CD4-positive, alpha-beta T cell treated with Interleukin-6 at 100 ng/mL for 8 hours (primary cell): ENCODE data around the gene KLF13.

Experiments used
- DNase-seq: peaks from one replicate; pipeline ENCODE4 v3.0.0-alpha.2; 2020; ENCODE audit warnings: mixed read lengths, low spot score

The KLF13 gene

DNA sequence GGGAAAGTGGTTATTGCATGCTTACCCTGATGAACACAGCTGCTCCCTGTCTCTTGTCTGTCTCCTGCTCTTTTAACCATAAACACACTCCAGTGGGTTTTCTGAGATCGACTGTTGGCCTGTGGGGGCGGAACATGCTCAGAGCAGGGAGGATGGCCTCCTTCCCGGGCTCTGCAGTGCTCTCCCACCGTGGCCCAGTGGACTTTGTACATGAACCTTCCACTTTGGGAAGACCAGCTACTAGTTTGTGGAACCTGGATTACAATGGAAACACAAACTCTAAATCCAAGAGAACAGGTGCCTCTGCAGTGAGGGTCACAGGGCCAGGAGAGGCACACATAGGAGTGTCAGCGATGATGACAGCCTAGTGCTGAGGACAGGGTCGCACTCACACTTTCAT, 56.5 kb downstream of the KLF13 start:
- no peak for DNase-seq

GRCh38 chr15:31384568-31384967, 57.9 kb downstream of the KLF13 start:
- DNase-seq = no peak

DNA sequence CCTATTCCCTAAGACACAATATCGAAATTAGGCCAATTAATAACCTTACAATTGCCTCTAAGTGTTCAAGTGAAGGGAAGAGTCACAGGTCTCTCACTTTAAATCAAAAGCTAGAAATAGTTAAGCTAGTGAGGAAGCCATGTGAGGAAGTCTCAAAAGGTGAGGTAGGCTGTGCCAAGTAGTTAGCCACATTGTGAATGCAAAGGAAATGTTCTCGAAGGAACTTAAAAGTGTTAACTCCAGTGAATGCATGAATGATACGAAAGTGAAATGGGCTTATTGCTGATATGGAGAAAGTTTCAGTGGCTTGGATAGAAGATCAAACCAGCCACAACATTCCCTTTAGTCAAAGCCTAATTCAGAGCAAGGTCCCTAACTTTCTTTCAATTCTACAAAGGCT, 59.1 kb downstream of the KLF13 start:
- peak; percentile 29 for DNase-seq

- peak; percentile 43 for DNase-seq
Measured at GRCh38 chr15:31387092-31387478, 60.5 kb downstream of the KLF13 start.

GRCh38 chr15:31387479-31388118, 61.0 kb downstream of the KLF13 start:
- peak; percentile 72 for DNase-seq

- no peak for DNase-seq
Measured at GRCh38 chr15:31389576-31389975, 62.9 kb downstream of the KLF13 start.

- no peak for DNase-seq
Measured at GRCh38 chr15:31390029-31390428, 63.4 kb downstream of the KLF13 start.

GRCh38 chr15:31390777-31391486, 64.3 kb downstream of the KLF13 start:
- no peak for DNase-seq

GRCh38 chr15:31391687-31392671, 65.3 kb downstream of the KLF13 start:
- DNase-seq = peak; percentile 84

GRCh38 chr15:31392761-31393401, 66.2 kb downstream of the KLF13 start:
- DNase-seq = no peak

GRCh38 chr15:31393444-31394091, 66.9 kb downstream of the KLF13 start:
- DNase-seq = no peak

DNA sequence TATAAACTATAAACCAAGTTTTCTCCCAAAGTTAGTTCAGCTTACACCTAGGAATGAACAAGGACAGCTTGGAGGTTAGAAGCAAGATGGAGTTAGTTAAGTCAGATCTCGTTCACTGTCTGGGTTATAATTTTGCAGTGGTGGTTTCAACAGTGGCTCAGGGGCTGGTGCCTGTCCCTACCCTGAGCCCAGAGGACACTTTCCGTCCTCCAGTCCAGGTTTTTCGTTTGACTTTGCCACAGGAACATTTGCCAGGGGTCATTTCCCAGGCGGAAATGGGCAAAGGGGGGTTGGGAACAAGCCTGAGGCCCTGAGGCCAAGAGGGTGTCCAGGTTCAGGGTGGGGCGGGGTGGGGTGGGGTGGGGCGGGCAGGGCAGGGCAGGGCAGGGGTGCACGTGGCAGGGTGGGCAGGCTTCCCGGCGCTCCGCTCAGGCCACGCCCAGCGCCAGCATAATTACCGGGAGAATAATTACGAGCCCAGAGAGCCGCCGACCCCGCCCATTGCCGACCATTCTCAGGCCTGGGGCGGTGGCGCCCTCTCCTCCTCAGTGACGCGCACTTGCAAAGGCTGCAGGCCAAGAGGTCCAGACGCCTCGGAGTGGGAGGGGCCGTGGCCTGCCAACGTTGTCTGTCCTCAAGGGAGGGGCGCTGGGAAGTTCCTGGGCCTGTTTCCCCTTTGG, 70.4 kb downstream of the KLF13 start:
- DNase-seq = no peak

DNA sequence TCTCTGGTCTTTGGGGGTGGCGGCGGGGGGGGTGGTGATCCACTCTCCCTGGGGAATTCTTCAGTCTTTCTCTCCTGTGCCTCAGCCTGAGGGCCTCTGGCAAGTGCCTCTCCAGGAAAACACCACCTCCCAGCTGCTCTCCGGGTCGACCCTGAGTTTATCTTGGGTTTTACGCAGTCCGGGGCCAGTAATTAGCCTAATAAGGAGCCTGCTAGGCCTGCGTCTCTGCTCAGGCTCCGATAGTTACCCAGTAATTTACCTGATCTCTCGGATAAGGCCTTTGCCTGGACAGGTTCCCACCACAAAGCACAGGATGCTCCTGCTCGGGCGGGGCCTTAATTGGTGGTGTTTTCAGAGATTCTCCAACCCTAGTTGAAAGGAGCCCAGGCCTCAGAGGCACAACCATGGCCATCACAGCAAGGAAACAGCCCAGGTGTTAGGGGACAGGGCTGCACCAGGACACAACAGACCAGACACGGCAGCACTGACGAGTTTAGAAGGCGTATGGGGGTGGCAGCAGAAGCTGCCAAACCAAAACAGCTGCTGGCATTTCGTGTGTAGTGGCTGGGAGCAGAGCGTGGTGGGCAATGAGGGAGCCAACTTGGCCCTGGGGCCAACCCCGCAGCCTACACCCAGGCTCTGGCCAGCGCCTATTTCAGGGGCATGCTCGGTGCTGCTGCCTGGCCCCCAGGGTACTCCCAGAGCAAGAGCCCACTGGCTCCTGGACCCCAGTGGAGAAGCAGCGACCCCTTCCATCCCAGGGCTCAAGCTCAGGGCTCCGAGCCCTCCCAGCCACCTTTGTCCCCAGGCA, 71.4 kb downstream of the KLF13 start:
- no peak for DNase-seq

GRCh38 chr15:31398677-31399301, 72.2 kb downstream of the KLF13 start:
- no peak for DNase-seq

- DNase-seq = no peak
Measured at GRCh38 chr15:31399544-31400171, 73.0 kb downstream of the KLF13 start.

GRCh38 chr15:31400222-31400927, 73.7 kb downstream of the KLF13 start:
- DNase-seq = no peak

GRCh38 chr15:31401282-31401681, 74.6 kb downstream of the KLF13 start:
- DNase-seq = no peak

- no peak for DNase-seq
Measured at GRCh38 chr15:31402003-31402402, 75.4 kb downstream of the KLF13 start.
